Cerebellar nuclear complex (tissue), 1 donor: ENCODE results near the gene CD300LD.
"Not testable (repeated sequence)": the region's sequence is repeated elsewhere in the genome, so short reads cannot be mapped to it uniquely, and the experiment has no call there.

Experiments
- DNase-seq, 2 experiments: peaks; one replicate each; lab custom pipeline; 2025; lab: John Stamatoyannopoulos, UW

Gene CD300LD

DNA sequence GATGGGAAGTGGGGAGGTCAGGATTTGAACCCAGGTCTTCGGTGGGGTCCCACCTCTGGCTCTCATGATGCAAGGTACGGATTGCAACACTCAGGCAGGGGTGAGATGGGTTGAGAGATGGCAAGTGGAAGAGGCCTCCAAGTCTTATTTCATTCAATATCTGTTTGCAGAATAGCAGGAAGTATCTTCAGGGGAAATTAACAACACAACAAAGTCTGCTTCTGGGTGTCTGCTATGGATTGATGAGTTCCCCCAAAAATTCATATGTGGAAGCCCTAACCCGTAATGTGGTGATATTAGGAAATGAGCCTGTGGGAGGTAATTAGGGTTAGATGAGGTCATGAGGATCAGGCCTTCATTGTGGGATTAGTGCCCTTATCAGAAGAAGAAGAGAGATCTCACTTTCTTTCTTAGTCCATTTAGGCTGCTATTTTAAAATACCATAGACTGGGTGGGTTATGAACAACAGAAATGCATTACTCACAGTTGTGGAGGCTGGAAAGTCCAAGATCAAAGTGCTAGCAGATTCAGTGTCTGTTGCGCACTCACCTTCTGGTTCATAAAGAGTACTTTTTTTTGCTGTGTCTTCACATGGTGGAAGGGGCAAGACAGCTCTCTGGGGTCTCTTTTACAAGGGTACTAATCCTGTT, 20.3 kb downstream of the CD300LD start:
- no peak for DNase-seq

GRCh38 chr17:74569020-74570003, 22.8 kb downstream of the CD300LD start:
- DNase-seq = no peak

GRCh38 chr17:74568106-74568873, 23.8 kb downstream of the CD300LD start:
- no peak for DNase-seq

GRCh38 chr17:74567397-74567796, 24.7 kb downstream of the CD300LD start, which contains the start of gene CD300H:
Gene CD300H, minus strand, starts transcription at chr17:74567509.
- DNase-seq = no peak

- DNase-seq = peak in 1 of 2 experiments; percentile 19
Measured at GRCh38 chr17:74566132-74566753, 25.8 kb downstream of the CD300LD start.

DNA sequence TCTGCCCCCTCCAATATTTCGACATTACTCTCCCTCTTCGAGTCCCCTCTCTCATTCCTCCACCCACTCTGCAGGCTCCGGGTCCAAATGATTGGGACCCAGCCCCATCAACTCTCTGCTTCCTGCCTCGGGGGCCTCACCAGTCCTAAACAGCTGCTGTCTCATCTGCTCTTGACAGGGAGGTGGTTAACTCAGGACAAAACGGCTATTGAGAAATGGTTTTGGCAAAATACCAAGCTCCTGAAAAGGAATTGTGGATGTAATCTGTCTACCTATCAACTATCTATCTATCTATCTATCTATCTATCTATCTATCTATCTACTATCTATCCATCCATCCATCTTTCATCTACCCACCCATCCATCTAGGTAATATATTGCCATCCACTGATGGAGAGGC, 27.0 kb downstream of the CD300LD start:
- no peak for DNase-seq

GRCh38 chr17:74563358-74563757, 28.7 kb downstream of the CD300LD start:
- DNase-seq = no peak

- no peak for DNase-seq
Measured at GRCh38 chr17:74561586-74561985, 30.5 kb downstream of the CD300LD start.

DNA sequence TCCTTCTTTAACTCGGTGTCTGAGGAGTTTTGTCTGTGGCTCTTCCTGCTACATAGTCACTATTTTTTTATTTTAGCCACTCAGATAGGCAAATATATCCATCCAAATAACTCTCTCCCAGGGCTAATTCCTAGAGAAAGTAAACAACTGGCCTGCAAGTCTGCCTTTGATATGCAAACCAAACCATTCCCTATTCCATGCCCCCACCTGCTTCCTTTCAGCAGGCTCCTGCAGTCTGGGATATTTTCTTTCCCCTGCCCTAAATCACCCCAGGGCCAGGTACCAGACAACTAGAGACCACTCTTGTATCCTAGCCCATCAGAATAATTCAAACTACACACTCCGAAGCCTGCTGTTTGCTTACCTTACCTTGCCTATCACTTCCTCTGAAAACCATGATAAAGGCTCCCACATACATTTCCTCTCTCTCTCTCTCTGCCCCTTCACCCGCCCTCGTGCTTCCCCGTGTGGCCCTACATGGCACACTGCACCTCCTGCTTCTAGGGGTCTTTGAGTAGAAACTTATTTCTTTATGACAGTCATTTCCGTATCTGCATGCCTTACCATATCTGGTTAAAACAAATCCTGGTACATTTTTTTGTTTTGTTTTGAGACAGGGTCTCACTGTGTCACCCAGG, 33.1 kb downstream of the CD300LD start:
- DNase-seq = no peak

- not testable (repeated sequence) for DNase-seq
Measured at GRCh38 chr17:74558402-74558801, 33.7 kb downstream of the CD300LD start.

GRCh38 chr17:74555427-74555940, 36.6 kb downstream of the CD300LD start:
- DNase-seq = no peak

- no peak for DNase-seq
Measured at GRCh38 chr17:74554909-74555308, 37.2 kb downstream of the CD300LD start.

- DNase-seq = no peak
Measured at GRCh38 chr17:74552037-74552436, 40.0 kb downstream of the CD300LD start.

DNA sequence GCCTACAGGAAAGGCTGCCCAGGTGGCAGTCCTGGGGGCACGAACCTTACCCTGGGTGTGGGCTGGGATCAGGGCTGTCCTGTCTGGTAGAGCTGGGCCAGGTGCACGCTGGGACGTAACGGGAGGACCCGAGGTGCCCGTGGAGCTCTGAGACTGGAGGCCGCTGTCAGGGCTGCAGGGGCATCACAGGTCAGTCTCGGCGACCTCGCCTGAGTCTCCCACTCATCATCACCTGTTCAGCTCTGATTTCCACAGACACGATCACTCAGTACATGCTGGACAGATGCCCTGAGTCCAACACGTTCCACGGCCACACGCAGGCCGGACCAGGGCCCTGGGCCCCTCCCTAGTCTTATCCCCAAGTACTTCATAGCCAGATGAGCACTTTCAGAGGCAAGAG, 41.5 kb downstream of the CD300LD start:
- DNase-seq = no peak

- DNase-seq = no peak
Measured at GRCh38 chr17:74549343-74549742, 42.7 kb downstream of the CD300LD start.

GRCh38 chr17:74547736-74548135, 44.3 kb downstream of the CD300LD start:
- DNase-seq = no peak

DNA sequence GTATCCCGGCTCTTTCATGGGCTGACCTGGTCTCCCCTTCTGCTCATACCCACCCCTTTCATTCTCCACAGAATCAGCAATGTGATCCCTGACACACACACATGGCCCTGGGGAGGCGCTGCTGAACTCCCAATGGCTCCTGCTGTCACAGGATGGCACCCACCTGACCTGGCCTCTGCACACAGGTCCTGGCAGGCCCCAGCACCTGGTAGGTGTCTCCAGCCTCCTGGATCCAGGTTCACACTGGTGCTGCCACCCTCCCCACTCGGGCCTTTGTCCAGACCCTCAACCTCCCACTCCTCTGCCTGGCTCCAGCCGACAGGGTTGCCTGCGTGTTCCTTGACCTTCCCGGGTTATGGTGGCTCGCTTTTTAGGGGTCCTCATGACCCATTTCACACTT, 44.8 kb downstream of the CD300LD start:
- DNase-seq = no peak

GRCh38 chr17:74546586-74546985, 45.5 kb downstream of the CD300LD start:
- no peak for DNase-seq

- DNase-seq = no peak
Measured at GRCh38 chr17:74545843-74546230, 46.2 kb downstream of the CD300LD start, which contains the start of gene CD300C. Gene CD300C, minus strand, starts transcription at chr17:74546115. Its CDS starts 333 bp downstream, at chr17:74545782.

- no peak for DNase-seq
Measured at GRCh38 chr17:74544991-74545842, 46.9 kb downstream of the CD300LD start.
